Measurements from ENCODE around the gene B4GAT1.
A peak's percentile ranks its signal among the peaks of the same experiment; 100 is the strongest.
"Not testable (repeated sequence)": the region's sequence is repeated elsewhere in the genome, so short reads cannot be mapped to it uniquely, and the experiment has no call there.

The B4GAT1 gene

GRCh38 chr11:66322732-66323427, 24.5 kb downstream of the B4GAT1 start:
- DNase-seq = no peak

GRCh38 chr11:66321606-66322005, 25.8 kb downstream of the B4GAT1 start:
- DNase-seq = no peak

GRCh38 chr11:66320748-66321147, 26.7 kb downstream of the B4GAT1 start:
- not testable (repeated sequence) for DNase-seq

GRCh38 chr11:66320289-66320688, 27.1 kb downstream of the B4GAT1 start:
- not testable (repeated sequence) for DNase-seq

GRCh38 chr11:66318600-66318970, 28.8 kb downstream of the B4GAT1 start:
- no peak for DNase-seq

- peak; percentile 88 for DNase-seq
Observed at GRCh38 chr11:66317723-66318599, 29.5 kb downstream of the B4GAT1 start.

- peak; percentile 89 for DNase-seq
Observed at GRCh38 chr11:66317322-66317722, 30.1 kb downstream of the B4GAT1 start.

- peak; percentile 96 for DNase-seq
Observed at GRCh38 chr11:66316849-66317251, 30.6 kb downstream of the B4GAT1 start, which contains the start of gene CD248. Gene CD248 (minus strand): TSS chr11:66317044. CDS start chr11:66317027, 17 bp downstream.

GRCh38 chr11:66315921-66316811, 31.3 kb downstream of the B4GAT1 start:
- DNase-seq = no peak

- no peak for DNase-seq
Observed at GRCh38 chr11:66315498-66315885, 31.9 kb downstream of the B4GAT1 start.

- DNase-seq = no peak
Observed at GRCh38 chr11:66314561-66315497, 32.6 kb downstream of the B4GAT1 start.

GRCh38 chr11:66314186-66314501, 33.3 kb downstream of the B4GAT1 start:
- no peak for DNase-seq

GRCh38 chr11:66313321-66314185, 33.9 kb downstream of the B4GAT1 start:
- no peak for DNase-seq

GRCh38 chr11:66312549-66313320, 34.7 kb downstream of the B4GAT1 start:
- peak; percentile 100 for DNase-seq

- peak; percentile 90 for DNase-seq
Observed at GRCh38 chr11:66311965-66312548, 35.4 kb downstream of the B4GAT1 start.

GRCh38 chr11:66311470-66311964, 35.9 kb downstream of the B4GAT1 start:
- no peak for DNase-seq

GRCh38 chr11:66310803-66311440, 36.5 kb downstream of the B4GAT1 start:
- not testable (repeated sequence) for DNase-seq

GRCh38 chr11:66310324-66310723, 37.1 kb downstream of the B4GAT1 start:
- no peak for DNase-seq

- DNase-seq = no peak
Observed at GRCh38 chr11:66309475-66309874, 38.0 kb downstream of the B4GAT1 start.
